CD4-positive, CD25-positive, alpha-beta regulatory T cell (primary cell): ENCODE measurements around the gene ANXA4. TPM values are rescaled to one million over a fixed set of nuclear protein-coding genes. Genes with fewer than 3 reads are reported as not detected.
"Not testable (repeated sequence)": the region's sequence is repeated elsewhere in the genome, so short reads cannot be mapped to it uniquely, and the experiment has no call there.

ENCODE experiments used
- ATAC-seq, 2 donors: fragments of 150-1000 bp; cut with Tn5 transposase; one replicate each; pipeline ENCODE4 v1.10.0; 2021; ENCODE audit warnings: low read depth in 2 of 2, moderate number of reproducible peaks in 2 of 2, moderate library complexity in 1 of 2
- DNase-seq, 3 donors: peaks; one replicate each; pipeline versions ENCODE4 v3.0.0 to v3.0.0-alpha.2; 2012 to 2022; ENCODE audit warnings: mixed read lengths in 1 of 3
- H3K27ac ChIP-seq: one replicate; pipeline ENCODE4 v1.7.0; 2013; ENCODE audit warnings: mild to moderate bottlenecking, low read length; ENCODE audit not compliant: insufficient read depth, poor library complexity, severe bottlenecking
- H3K27me3 ChIP-seq: one replicate; pipeline ENCODE4 v1.7.0; 2013; ENCODE audit warnings: low read length; ENCODE audit not compliant: control insufficient read depth, insufficient read depth
- H3K36me3 ChIP-seq: one replicate; pipeline ENCODE4 v1.7.0; 2013; ENCODE audit warnings: mild to moderate bottlenecking, low read length, moderate library complexity; ENCODE audit not compliant: control insufficient read depth, insufficient read depth
- H3K4me1 ChIP-seq: 2 replicates; pipeline ENCODE4 v1.7.0; 2013; ENCODE audit warnings: mild to moderate bottlenecking, low read length; ENCODE audit not compliant: insufficient read depth, control insufficient read depth, poor library complexity, severe bottlenecking
- H3K4me3 ChIP-seq: one replicate; pipeline ENCODE4 v1.7.0; 2013; ENCODE audit warnings: low read depth, mild to moderate bottlenecking, low read length, moderate library complexity
- H3K9me3 ChIP-seq, 2 experiments: 1 replicate in 1 of 2; 2 replicates in 1 of 2; pipeline ENCODE4 v1.7.0; 2013; ENCODE audit warnings: low read length in 2 of 2, mild to moderate bottlenecking in 1 of 2, moderate library complexity in 1 of 2; ENCODE audit not compliant: control insufficient read depth in 2 of 2
- H3K27ac Mint-ChIP-seq, 3 donors: one replicate each; pipeline ENCODE4 v1.8.0; 2020 to 2022; ENCODE audit warnings: mild to moderate bottlenecking in 3 of 3, mixed read lengths in 3 of 3, moderate library complexity in 2 of 3
- H3K27me3 Mint-ChIP-seq: one replicate; pipeline ENCODE4 v1.8.0; 2022; ENCODE audit warnings: mild to moderate bottlenecking, mixed read lengths
- H3K36me3 Mint-ChIP-seq: one replicate; pipeline ENCODE4 v1.8.0; 2020; ENCODE audit warnings: mixed read lengths
- H3K4me1 Mint-ChIP-seq, 4 donors: one replicate each; pipeline ENCODE4 v1.8.0; 2020 to 2022; ENCODE audit warnings: mixed read lengths in 4 of 4, mild to moderate bottlenecking in 1 of 4
- H3K4me3 Mint-ChIP-seq, 4 donors: one replicate each; pipeline ENCODE4 v1.8.0; 2020 to 2022; ENCODE audit warnings: mild to moderate bottlenecking in 4 of 4, mixed read lengths in 4 of 4, moderate library complexity in 3 of 4
- H3K9me3 Mint-ChIP-seq, 7 donors: one replicate each; pipeline ENCODE4 v1.8.0; 2020 to 2022; ENCODE audit warnings: mixed read lengths in 7 of 7, mild to moderate bottlenecking in 3 of 7, moderate library complexity in 2 of 7
- polyA plus RNA-seq, 4 donors: library from polyadenylated mRNA; unstranded; fragments of 300-500 nt; fragmentation: Illumina TruSeq; gene quantifications; one replicate each; pipeline ENCODE4 v1.2.3, GENCODE V29; 2021
- total RNA-seq: library from RNA; stranded (reverse); gene quantifications from one replicate; pipeline ENCODE4 v1.2.3, GENCODE V29; 2022

Gene ANXA4
- total and polyA plus RNA-seq, 5 donors from 2014 or later = 16.5 to 36.8 (median 22.2) TPM

DNA sequence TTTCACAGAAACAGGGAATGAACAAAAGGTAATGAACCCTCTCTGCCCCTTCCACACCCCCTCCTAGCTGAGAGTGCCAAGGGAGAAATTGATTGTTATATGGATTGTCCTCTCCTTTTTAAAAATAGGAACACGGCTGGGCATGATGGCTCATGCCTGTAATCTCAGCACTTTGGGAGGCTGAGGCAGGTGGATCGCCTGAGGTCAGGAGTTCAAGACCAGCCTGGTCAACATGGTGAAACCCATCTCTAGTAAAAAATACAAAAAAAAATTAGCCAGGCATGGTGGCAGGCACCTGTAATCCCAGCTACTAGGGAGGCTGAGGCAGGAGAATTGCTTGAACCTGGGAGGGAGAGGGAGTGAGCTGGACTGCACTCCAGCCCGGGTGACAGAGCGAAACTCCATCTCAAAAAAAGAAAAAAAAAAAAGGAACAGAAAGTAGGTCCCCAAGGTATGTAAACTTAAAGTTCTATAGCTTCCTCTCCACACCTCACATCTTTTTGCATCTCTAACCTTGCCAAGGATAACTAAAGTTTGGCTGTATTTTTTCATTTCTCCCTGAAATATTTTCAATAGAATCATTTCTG is 60.9 kb downstream of the ANXA4 start:
- not testable (repeated sequence) for H3K27ac ChIP-seq, ATAC-seq, H3K4me3 ChIP-seq, DNase-seq, H3K4me3 Mint-ChIP-seq, H3K27ac Mint-ChIP-seq, H3K36me3 Mint-ChIP-seq, H3K4me1 ChIP-seq, H3K27me3 ChIP-seq, H3K9me3 ChIP-seq, H3K36me3 ChIP-seq, H3K27me3 Mint-ChIP-seq, H3K9me3 Mint-ChIP-seq
- peaks cover 4 to 25% (median 14%) of the 10 kb centered on the region in 4 donors for H3K4me1 Mint-ChIP-seq

DNA sequence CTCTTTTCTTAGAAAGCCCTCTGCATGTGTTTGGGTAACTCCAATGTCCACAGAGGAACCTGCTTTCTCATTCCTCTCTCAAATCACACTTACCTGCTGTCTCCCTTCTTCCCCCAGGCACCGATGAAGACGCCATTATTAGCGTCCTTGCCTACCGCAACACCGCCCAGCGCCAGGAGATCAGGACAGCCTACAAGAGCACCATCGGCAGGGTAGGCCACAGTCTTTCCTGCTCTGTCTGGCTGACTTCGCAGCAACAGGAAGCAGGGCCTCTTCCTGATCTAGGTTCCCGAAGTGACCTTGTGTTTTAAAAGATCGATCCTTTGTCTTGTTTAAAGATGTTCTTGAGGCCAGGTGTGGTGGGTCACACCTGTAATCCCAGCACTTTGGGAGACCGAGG is 62.5 kb downstream of the ANXA4 start:
- H3K27me3 ChIP-seq = no peaks in the 10 kb centered on the region
- no peak overlapping the region for H3K4me3 ChIP-seq
- H3K36me3 ChIP-seq = peaks cover 5% of the 10 kb centered on the region
- Mint-ChIP-seq H3K4me1 (peaks cover 4 to 18% (median 11%) of the 10 kb centered on the region in 4 donors), H3K9me3 (peaks cover 0 to 2% (median 0%) of the 10 kb centered on the region in 7 donors), H3K27ac (peak overlapping the region in 2 of 3 donors; percentile 69 to 76), H3K27me3 (no peaks in the 10 kb centered on the region), H3K4me3 (peak overlapping the region in 1 of 4 donors; percentile 13), H3K36me3 (peaks cover 12% of the 10 kb centered on the region)
- ATAC-seq = no peak
- no peak overlapping the region for H3K27ac ChIP-seq
- peaks cover 3% of the 10 kb centered on the region for H3K4me1 ChIP-seq
- DNase-seq = peak in 1 of 3 donors; percentile 30
- H3K9me3 ChIP-seq = no peaks in the 10 kb centered on the region

DNA sequence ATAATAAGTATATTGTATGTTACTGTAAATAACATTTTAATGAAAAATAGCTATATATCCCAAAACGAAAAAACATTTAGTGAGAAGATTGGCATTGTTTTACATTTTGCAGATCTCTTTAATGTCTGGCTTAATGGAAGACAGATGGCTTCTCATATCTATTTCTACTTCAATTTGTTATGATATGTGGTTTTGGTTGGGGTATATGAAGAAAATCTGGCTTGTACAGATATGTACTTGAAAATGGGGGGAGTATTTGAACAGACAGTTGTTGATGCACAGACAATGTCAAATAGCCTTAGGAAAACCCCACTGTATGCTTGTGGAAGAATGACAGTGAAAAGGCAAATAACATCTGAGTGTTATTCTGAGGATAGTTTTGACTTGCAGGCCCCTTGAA is 64.0 kb downstream of the ANXA4 start:
- Histone ChIP-seq H3K9me3 (no peaks in the 10 kb centered on the region), H3K4me1 (peaks cover 3% of the 10 kb centered on the region), H3K27ac (no peak overlapping the region), H3K4me3 (no peak overlapping the region), H3K36me3 (peaks cover 5% of the 10 kb centered on the region), H3K27me3 (no peaks in the 10 kb centered on the region)
- Mint-ChIP-seq H3K4me1 (peaks cover 4 to 16% (median 9%) of the 10 kb centered on the region in 4 donors), H3K9me3 (peaks cover 0 to 2% (median 0%) of the 10 kb centered on the region in 7 donors), H3K27me3 (no peaks in the 10 kb centered on the region), H3K4me3 (no peak overlapping the region), H3K27ac (no peak overlapping the region), H3K36me3 (peaks cover 12% of the 10 kb centered on the region)
- no peak for ATAC-seq
- no peak for DNase-seq

DNA sequence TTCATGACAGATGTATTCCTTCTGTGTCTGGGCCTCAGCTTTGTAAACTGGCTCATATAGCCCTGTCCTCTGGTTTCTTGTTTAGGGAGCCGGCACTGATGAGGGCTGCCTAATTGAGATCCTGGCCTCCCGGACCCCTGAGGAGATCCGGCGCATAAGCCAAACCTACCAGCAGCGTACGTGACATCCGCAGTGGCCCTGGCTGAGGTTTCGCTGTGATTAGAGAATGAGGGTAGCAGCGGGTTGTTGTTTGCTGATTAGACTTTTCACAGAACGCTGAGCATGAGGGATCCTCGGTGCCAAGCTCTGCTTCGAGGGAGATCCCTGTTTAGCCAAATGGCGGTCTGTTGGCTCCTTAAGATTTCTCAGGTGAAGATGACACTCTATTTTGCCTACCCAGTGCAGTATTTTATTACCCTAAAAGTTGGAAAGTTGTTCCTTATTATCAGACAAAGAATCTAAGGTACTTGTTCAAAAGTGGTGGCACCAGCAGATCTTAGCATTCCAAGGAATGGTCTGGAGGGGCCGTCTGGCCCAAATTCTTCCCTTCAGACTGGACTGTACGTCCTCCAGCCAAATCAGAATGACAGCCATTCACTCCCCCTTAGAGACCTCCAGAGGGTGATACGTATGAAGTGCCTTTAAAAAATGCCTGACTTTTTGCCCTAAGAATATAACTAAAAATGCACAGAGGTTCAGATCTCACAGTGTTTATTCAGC is 66.0 kb downstream of the ANXA4 start:
- H3K4me1 Mint-ChIP-seq = peaks cover 4 to 14% (median 9%) of the 10 kb centered on the region in 4 donors
- no peaks in the 10 kb centered on the region for H3K27me3 Mint-ChIP-seq
- no peaks in the 10 kb centered on the region for H3K27me3 ChIP-seq
- no peak for ATAC-seq
- peaks cover 15% of the 10 kb centered on the region for H3K36me3 Mint-ChIP-seq
- H3K4me3 ChIP-seq = no peak overlapping the region
- H3K27ac Mint-ChIP-seq = no peak overlapping the region
- peaks cover 5% of the 10 kb centered on the region for H3K36me3 ChIP-seq
- peaks cover 3% of the 10 kb centered on the region for H3K4me1 ChIP-seq
- no peak for DNase-seq
- no peaks in the 10 kb centered on the region for H3K9me3 Mint-ChIP-seq
- H3K9me3 ChIP-seq = no peaks in the 10 kb centered on the region
- no peak overlapping the region for H3K4me3 Mint-ChIP-seq
- no peak overlapping the region for H3K27ac ChIP-seq

DNA sequence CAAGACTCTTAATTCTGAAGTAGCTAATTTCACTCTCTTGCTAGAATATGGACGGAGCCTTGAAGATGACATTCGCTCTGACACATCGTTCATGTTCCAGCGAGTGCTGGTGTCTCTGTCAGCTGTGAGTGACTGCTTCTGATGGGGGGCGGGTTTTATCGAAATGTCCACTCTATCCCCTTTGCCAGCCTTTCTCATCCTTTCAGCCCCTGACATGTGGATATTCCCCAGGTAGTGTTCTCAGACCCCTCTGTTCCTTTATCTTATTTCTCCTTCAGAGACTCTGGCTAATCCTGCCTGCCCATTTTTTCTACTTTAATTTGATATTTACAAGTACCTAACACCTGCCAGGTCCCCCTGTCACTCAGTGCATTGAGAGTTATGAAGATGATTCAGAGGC is 68.6 kb downstream of the ANXA4 start:
- Histone ChIP-seq H3K4me3 (no peak overlapping the region), H3K4me1 (no peaks in the 10 kb centered on the region), H3K9me3 (no peaks in the 10 kb centered on the region), H3K27me3 (no peaks in the 10 kb centered on the region), H3K27ac (no peak overlapping the region), H3K36me3 (peaks cover 5% of the 10 kb centered on the region)
- H3K36me3 Mint-ChIP-seq = peaks cover 12% of the 10 kb centered on the region
- no peaks in the 10 kb centered on the region for H3K4me1 Mint-ChIP-seq
- H3K9me3 Mint-ChIP-seq = no peaks in the 10 kb centered on the region
- no peak overlapping the region for H3K27ac Mint-ChIP-seq
- H3K27me3 Mint-ChIP-seq = no peaks in the 10 kb centered on the region
- H3K4me3 Mint-ChIP-seq = no peak overlapping the region
- no peak for DNase-seq
- no peak for ATAC-seq

DNA sequence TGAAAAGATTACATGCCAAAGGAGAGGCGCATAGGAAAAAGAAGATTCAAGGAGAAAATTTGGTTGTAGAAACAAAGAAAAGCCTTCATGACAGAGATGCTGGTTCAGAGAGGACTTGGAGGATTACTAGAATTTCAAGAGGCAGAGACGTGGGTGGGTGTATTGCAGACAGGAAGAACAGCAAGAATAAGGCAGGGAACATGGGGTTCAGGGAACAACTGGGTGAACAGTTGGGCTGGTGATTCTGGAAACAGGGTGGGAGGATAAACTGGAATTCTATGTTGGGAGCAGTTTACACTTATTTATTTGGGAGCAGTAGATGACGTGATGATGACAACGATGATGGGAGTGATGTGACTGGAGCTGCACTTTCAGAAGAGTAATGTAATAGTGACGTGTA is 69.1 kb downstream of the ANXA4 start:
- no peak overlapping the region for H3K27ac Mint-ChIP-seq
- Histone ChIP-seq H3K36me3 (peaks cover 4% of the 10 kb centered on the region), H3K4me1 (no peaks in the 10 kb centered on the region), H3K4me3 (no peak overlapping the region), H3K9me3 (no peaks in the 10 kb centered on the region), H3K27ac (no peak overlapping the region), H3K27me3 (no peaks in the 10 kb centered on the region)
- no peak overlapping the region for H3K4me3 Mint-ChIP-seq
- peaks cover 12% of the 10 kb centered on the region for H3K36me3 Mint-ChIP-seq
- H3K4me1 Mint-ChIP-seq = no peaks in the 10 kb centered on the region
- DNase-seq (no peak), ATAC-seq (no peak)
- no peaks in the 10 kb centered on the region for H3K27me3 Mint-ChIP-seq
- no peaks in the 10 kb centered on the region for H3K9me3 Mint-ChIP-seq

DNA sequence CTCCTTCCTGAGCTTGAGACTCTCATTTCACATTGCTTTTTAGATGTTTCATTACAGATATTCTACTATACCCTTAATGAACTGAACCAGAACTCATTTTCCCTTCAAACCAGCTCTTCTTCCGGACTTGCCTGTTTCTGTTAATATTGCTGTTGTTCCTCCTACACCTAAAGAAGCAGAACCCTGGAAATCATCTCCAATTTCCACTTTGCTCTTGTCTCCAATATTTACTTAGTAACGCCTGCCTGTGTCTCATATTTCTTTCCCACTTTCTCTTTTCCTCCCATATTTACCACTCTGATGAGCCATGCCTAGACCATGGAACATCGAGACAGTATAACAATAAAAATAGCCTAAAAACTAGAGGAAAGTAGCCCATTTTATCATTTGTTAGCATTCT is 69.7 kb downstream of the ANXA4 start:
- Histone ChIP-seq H3K4me1 (peaks cover under 1% of the 10 kb centered on the region), H3K36me3 (no peaks in the 10 kb centered on the region), H3K4me3 (no peak overlapping the region), H3K9me3 (no peaks in the 10 kb centered on the region), H3K27ac (no peak overlapping the region), H3K27me3 (no peaks in the 10 kb centered on the region)
- H3K4me1 Mint-ChIP-seq = peaks cover 0 to 2% (median 1%) of the 10 kb centered on the region in 4 donors
- ATAC-seq = no peak
- H3K36me3 Mint-ChIP-seq = peaks cover 12% of the 10 kb centered on the region
- no peak overlapping the region for H3K27ac Mint-ChIP-seq
- no peak for DNase-seq
- no peaks in the 10 kb centered on the region for H3K27me3 Mint-ChIP-seq
- H3K9me3 Mint-ChIP-seq = no peaks in the 10 kb centered on the region
- H3K4me3 Mint-ChIP-seq = no peak overlapping the region

DNA sequence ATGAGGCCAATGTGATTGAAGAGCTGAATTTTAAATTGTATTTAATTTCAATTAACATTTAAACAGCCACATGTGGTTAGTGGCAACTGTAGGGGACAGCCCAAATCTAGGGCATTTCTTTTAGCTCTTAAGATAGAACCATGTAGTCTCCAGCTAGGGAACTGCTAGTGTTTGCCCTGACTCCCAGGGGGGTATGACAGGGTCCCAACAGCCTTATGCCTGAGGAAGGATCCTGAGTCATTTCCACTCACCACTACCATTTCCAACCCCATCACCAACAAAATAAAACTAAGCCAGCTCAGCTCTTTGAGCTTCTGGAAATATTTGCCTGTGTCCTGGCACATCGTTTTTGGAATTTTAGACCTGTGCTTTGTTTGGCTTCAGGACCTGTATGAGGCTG is 73.8 kb downstream of the ANXA4 start:
- no peaks in the 10 kb centered on the region for H3K9me3 ChIP-seq
- H3K4me3 ChIP-seq = no peak overlapping the region
- peaks cover 9% of the 10 kb centered on the region for H3K4me1 ChIP-seq
- Mint-ChIP-seq H3K27ac (no peak overlapping the region), H3K4me1 (peaks cover 5 to 9% (median 6%) of the 10 kb centered on the region in 4 donors), H3K36me3 (peaks cover 15% of the 10 kb centered on the region), H3K9me3 (no peaks in the 10 kb centered on the region), H3K4me3 (no peak overlapping the region), H3K27me3 (no peaks in the 10 kb centered on the region)
- no peak overlapping the region for H3K27ac ChIP-seq
- H3K27me3 ChIP-seq = no peaks in the 10 kb centered on the region
- peaks cover 1% of the 10 kb centered on the region for H3K36me3 ChIP-seq
- DNase-seq (no peak), ATAC-seq (no peak)
